ENCODE data around the gene SIN3A. TPM values are rescaled to one million over a fixed set of nuclear protein-coding genes. Genes with fewer than 3 reads are reported as not detected.

The SIN3A gene
- total and polyA plus RNA-seq, 2 of the 8 experiments (the other 6 are each of a cell fraction or from before 2014, with no cell fraction given), result 69.5 to 109 TPM

DNA sequence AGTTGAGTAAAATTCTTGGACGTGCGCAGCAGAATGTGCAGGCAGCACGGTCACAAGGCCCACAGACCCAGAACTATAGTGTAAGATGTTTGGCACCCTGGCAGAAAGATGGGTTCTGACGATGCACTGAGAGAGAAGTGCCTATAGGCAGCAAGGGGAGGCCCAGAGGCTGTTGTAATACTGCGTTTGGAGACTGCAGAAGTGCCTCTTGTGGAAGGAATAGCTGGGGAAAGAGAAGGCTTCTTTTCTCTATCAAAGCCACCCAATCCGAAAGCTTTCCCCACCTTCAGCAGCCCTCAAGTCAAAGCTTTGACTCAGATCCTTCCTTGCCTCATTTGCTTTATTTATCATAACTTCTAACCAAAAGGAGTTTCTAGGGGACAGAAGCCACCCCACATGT, 5.2 kb upstream of the SIN3A start:
- no peaks in the 10 kb centered on the region for H3K79me1 ChIP-seq (ENCODE audit: low read depth, low read length)
- no peak overlapping the region for H3K18ac ChIP-seq (ENCODE audit: extremely low read depth, low read length)
- H2AFZ ChIP-seq (ENCODE audit: low read length), result no peak overlapping the region
- POLR2A ChIA-PET (ENCODE audit: partially characterized antibody), result interaction anchor here (0.9 to 4.9 kb wide), 6 partner anchors 8 to 186 kb away, joined by 3 to 61 read pairs (median 4); partner anchors contain the start of gene IMP3
- no peak overlapping the region for H3K27ac ChIP-seq (ENCODE audit: low read depth, low read length)
- no peaks in the 10 kb centered on the region; a peak in 1 of 4 replicates for H3K9me3 ChIP-seq (ENCODE audit: insufficient read depth in 2 of 2, low read depth in 1 of 2, low read length in 1 of 2)
- H2BK20ac ChIP-seq (ENCODE audit: low read length), result no peak overlapping the region
- no peak overlapping the region for H2BK120ac ChIP-seq (replicated peaks; ENCODE audit: low read depth, low read length)
- H3K56ac ChIP-seq (replicated peaks; ENCODE audit: insufficient read length, low read depth, low read length), result no peak overlapping the region
- H3K4me3 ChIP-seq (ENCODE audit: extremely low read depth in 1 of 4, insufficient read depth in 2 of 4, low read depth in 3 of 4, low read length in 4 of 4), result peak overlapping the region in 1 of 4 experiments; percentile 88; a peak in 3 of 8 replicates
- no peak overlapping the region for H2AK5ac ChIP-seq (ENCODE audit: low read depth, low read length)
- H3K9ac ChIP-seq (replicated peaks in 1 of 4; ENCODE audit: extremely low read depth in 1 of 4, low read depth in 3 of 4, low read length in 3 of 4), result peak overlapping the region in 1 of 4 experiments; percentile 22; a peak in 2 of 7 replicates
- no peak overlapping the region for H4K91ac ChIP-seq (replicated peaks; ENCODE audit: insufficient read length, low read length)
- H2BK5ac ChIP-seq (ENCODE audit: low read depth, low read length), result no peak overlapping the region
- FAIRE-seq (no peak), DNase-seq (ENCODE audit: low read depth in 1 of 2, low spot score in 2 of 2) (no peak)
- H4K20me1 ChIP-seq (replicated peaks in 1 of 2; ENCODE audit: control insufficient read depth in 1 of 2, insufficient read depth in 2 of 2, low read length in 2 of 2), result no peaks in the 10 kb centered on the region
- H3K79me2 ChIP-seq (ENCODE audit: control insufficient read depth in 1 of 2, insufficient read depth in 2 of 2, low read length in 2 of 2), result peaks cover 0 to 4% of the 10 kb centered on the region in 2 experiments; a peak in 2 of 4 replicates
- H3K23ac ChIP-seq (ENCODE audit: insufficient read length), result no peak overlapping the region
- no peak overlapping the region for H2BK15ac ChIP-seq (ENCODE audit: low read length)
- no peak overlapping the region for H3K4ac ChIP-seq (replicated peaks; ENCODE audit: insufficient read length, low read depth, low read length)
- peaks cover 19% of the 10 kb centered on the region for H3K23me2 ChIP-seq (ENCODE audit: low read depth, low read length)
- H2BK12ac ChIP-seq (ENCODE audit: low read depth, low read length), result no peak overlapping the region
- no peak overlapping the region for H4K8ac ChIP-seq (ENCODE audit: extremely low read depth, insufficient read depth, low read length)
- peaks cover 1 to 12% (median 8%) of the 10 kb centered on the region in 4 experiments for H3K4me1 ChIP-seq (replicated peaks in 1 of 4; ENCODE audit: control insufficient read depth in 3 of 4, insufficient read depth in 4 of 4, low read length in 3 of 4)
- H3K36me3 ChIP-seq (ENCODE audit: control insufficient read depth in 2 of 4, insufficient read depth in 4 of 4, low read length in 3 of 4), result no peaks in the 10 kb centered on the region
- H3K4me2 ChIP-seq (ENCODE audit: insufficient read depth in 1 of 2, low read depth in 2 of 2, low read length in 2 of 2), result peak overlapping the region; percentile 94 to 97
- no peaks in the 10 kb centered on the region for H3K27me3 ChIP-seq (replicated peaks in 1 of 4; ENCODE audit: control insufficient read depth in 3 of 4, extremely low read depth in 1 of 4, insufficient read depth in 3 of 4, low read length in 3 of 4)
- 81% methylated on average over 6 of the region's 6 CpGs; no CpG with 5 or more reads in 1 of the 2 experiments for WGBS, 2 experiments (ENCODE audit: extremely low coverage in 1 of 2, insufficient coverage in 1 of 2, insufficient read length in 1 of 2, insufficient replicate concordance in 2 of 2, low coverage in 1 of 2, low lambda C conversion rate in 2 of 2, missing lambda C conversion rate in 1 of 2)
- H4K5ac ChIP-seq (ENCODE audit: insufficient read length, low read depth, low read length), result no peak overlapping the region
- no peak overlapping the region for H3K14ac ChIP-seq (ENCODE audit: insufficient read length)
- CTCF ChIA-PET (ENCODE audit: partially characterized antibody), result interaction anchor here (0.6 to 1.0 kb wide), 2 partner anchors 45 to 114 kb away, joined by 3 read pairs; no protein-coding TSS in a partner anchor
- TF ChIP-seq BCL11A (IDR thresholded peaks at IDR 0.05; ENCODE audit: low read depth in 2 of 2, low read length in 2 of 2) (no peak), SIRT6 (IDR thresholded peaks at IDR 0.05; ENCODE audit: low read length) (no peak), TAF7 (optimal IDR thresholded peaks at IDR 0.05; ENCODE audit: borderline replicate concordance, low read depth, low read length) (no peak), ATF3 (IDR thresholded peaks at IDR 0.05; ENCODE audit: insufficient read depth, low read depth, low read length) (no peak), SRF (IDR thresholded peaks at IDR 0.05; ENCODE audit: low read depth, low read length) (no peak), SIX5 (IDR thresholded peaks at IDR 0.05; ENCODE audit: low read depth, low read length) (no peak), BRCA1 (IDR thresholded peaks at IDR 0.05; ENCODE audit: low read depth, low read length) (no peak), POLR2AphosphoS5 (IDR thresholded peaks at IDR 0.05; ENCODE audit: low read depth, low read length) (no peak), JUND (IDR thresholded peaks at IDR 0.05; ENCODE audit: low read length) (no peak), GABPA (IDR thresholded peaks at IDR 0.05; ENCODE audit: borderline replicate concordance, insufficient read depth, low read length) (no peak), KDM1A (IDR thresholded peaks at IDR 0.05; ENCODE audit: borderline replicate concordance, low read length) (no peak), YY1 (IDR thresholded peaks at IDR 0.05; ENCODE audit: low read depth, low read length) (no peak), CTBP2 (IDR thresholded peaks at IDR 0.05; ENCODE audit: borderline replicate concordance, insufficient read depth, insufficient read length, low read length) (no peak), EZH2 (IDR thresholded peaks at IDR 0.05; ENCODE audit: low read depth, low read length, severe bottlenecking) (no peak)

Data from H1 (cell line).